GOT3 (cell line): Measurements from ENCODE around the gene ZNF226.
"Not testable (repeated sequence)": the region's sequence is repeated elsewhere in the genome, so short reads cannot be mapped to it uniquely, and the experiment has no call there.

Source experiments
- DNase-seq: peaks from one replicate; lab custom pipeline; 2025; ENCODE audit warnings: mixed read lengths; lab: John Stamatoyannopoulos, UW

ZNF226 gene

GRCh38 chr19:44164673-44165512 is at the start of gene ZNF226:
Gene ZNF226, plus strand, starts transcription at chr19:44165100. Its CDS starts 4,981 bp downstream, at chr19:44170081.
- DNase-seq = peak; percentile 67

GRCh38 chr19:44121162-44121561 is 43.7 kb upstream of the ZNF226 start:
- DNase-seq = not testable (repeated sequence)

GRCh38 chr19:44131955-44132354 is 32.9 kb upstream of the ZNF226 start:
- no peak for DNase-seq

- no peak for DNase-seq
These were observed 23.5 kb upstream of the ZNF226 start, which contains the start of gene ZNF234 for GRCh38 chr19:44141191-44142058. Gene ZNF234, plus strand, starts transcription at chr19:44141554. Its CDS starts 3,079 bp downstream, at chr19:44144633.

- DNase-seq = no peak
These were observed 22.9 kb upstream of the ZNF226 start for GRCh38 chr19:44142059-44142433.

GRCh38 chr19:44149776-44150175 is 15.1 kb upstream of the ZNF226 start:
- no peak for DNase-seq

GRCh38 chr19:44151491-44151890 is 13.4 kb upstream of the ZNF226 start:
- no peak for DNase-seq

GRCh38 chr19:44156475-44156874 is 8.4 kb upstream of the ZNF226 start:
- DNase-seq = no peak

GRCh38 chr19:44163789-44164188 is 1.1 kb upstream of the ZNF226 start:
- no peak for DNase-seq

GRCh38 chr19:44164327-44164672 is 600 bp upstream of the ZNF226 start:
- DNase-seq = no peak

- not testable (repeated sequence) for DNase-seq
These were observed 5.8 kb downstream of the ZNF226 start for GRCh38 chr19:44170660-44171059.

GRCh38 chr19:44176590-44176989 is 11.7 kb downstream of the ZNF226 start:
- no peak for DNase-seq

GRCh38 chr19:44180968-44181367 is 16.1 kb downstream of the ZNF226 start:
- DNase-seq = no peak

- DNase-seq = no peak
These were observed 17.2 kb downstream of the ZNF226 start for GRCh38 chr19:44182145-44182544.

- DNase-seq = no peak
These were observed 25.1 kb downstream of the ZNF226 start for GRCh38 chr19:44190020-44190419.

GRCh38 chr19:44192127-44192526 is 27.2 kb downstream of the ZNF226 start:
- no peak for DNase-seq

GRCh38 chr19:44196772-44197171 is 31.9 kb downstream of the ZNF226 start:
- no peak for DNase-seq

GRCh38 chr19:44202470-44202869 is 37.6 kb downstream of the ZNF226 start:
- no peak for DNase-seq

GRCh38 chr19:44202974-44203373 is 38.1 kb downstream of the ZNF226 start:
- DNase-seq = no peak

- not testable (repeated sequence) for DNase-seq
These were observed 39.0 kb downstream of the ZNF226 start for GRCh38 chr19:44203877-44204276.

- DNase-seq = no peak
These were observed 39.9 kb downstream of the ZNF226 start for GRCh38 chr19:44204772-44205171.

GRCh38 chr19:44207126-44207803 is 42.4 kb downstream of the ZNF226 start:
- DNase-seq = peak; percentile 70
